BE2C (cell line): Measurements from ENCODE around the gene ACOT7.

Source experiments
- DNase-seq: peaks from one replicate; pipeline ENCODE4 v3.0.0-alpha.2; 2020
- H3K27me3 ChIP-seq: fragments of 250-450 bp; sonication (Bioruptor Pico); 2 replicates; pipeline ENCODE4 v1.5.1; 2020; ENCODE audit warnings: mild to moderate bottlenecking
- H3K36me3 ChIP-seq: fragments of 250-450 bp; sonication (Bioruptor Pico); 2 replicates; pipeline ENCODE4 v1.5.1; 2020; ENCODE audit warnings: mild to moderate bottlenecking
- H3K4me1 ChIP-seq: fragments of 250-450 bp; sonication (Bioruptor Pico); 2 replicates; pipeline ENCODE4 v1.5.1; 2020
- H3K4me3 ChIP-seq: 2 replicates; pipeline ENCODE4 v1.5.1; 2011; ENCODE audit warnings: low read depth, low read length
- H3K9me3 ChIP-seq: fragments of 250-450 bp; sonication (Bioruptor Pico); 2 replicates; pipeline ENCODE4 v1.5.1; 2020
- CTCF ChIP-seq: IDR thresholded peaks from 2 replicates; pipeline ENCODE4 v1.5.1; 2012; ENCODE audit warnings: mild to moderate bottlenecking, low read depth, low read length

The ACOT7 gene

GRCh38 chr1:6241887-6242740 is 151.5 kb downstream of the ACOT7 start:
- Histone ChIP-seq H3K9me3 (no peaks in the 10 kb centered on the region), H3K27me3 (peaks cover 4% of the 10 kb centered on the region), H3K4me1 (no peaks in the 10 kb centered on the region), H3K36me3 (no peaks in the 10 kb centered on the region), H3K4me3 (no peak overlapping the region)
- DNase-seq, result no peak
- no peak for TF ChIP-seq CTCF

- Histone ChIP-seq H3K36me3 (no peaks in the 10 kb centered on the region), H3K4me3 (no peak overlapping the region), H3K9me3 (no peaks in the 10 kb centered on the region), H3K27me3 (peaks cover 4% of the 10 kb centered on the region), H3K4me1 (no peaks in the 10 kb centered on the region)
- no peak for TF ChIP-seq CTCF
- no peak for DNase-seq
Observed at GRCh38 chr1:6241107-6241886, 152.3 kb downstream of the ACOT7 start.

GRCh38 chr1:6239950-6240768 is 153.4 kb downstream of the ACOT7 start:
- Histone ChIP-seq H3K9me3 (no peaks in the 10 kb centered on the region), H3K4me1 (no peaks in the 10 kb centered on the region), H3K36me3 (no peaks in the 10 kb centered on the region), H3K4me3 (no peak overlapping the region), H3K27me3 (peaks cover 4% of the 10 kb centered on the region)
- no peak for DNase-seq
- no peak for TF ChIP-seq CTCF

GRCh38 chr1:6239213-6239752 is 154.3 kb downstream of the ACOT7 start:
- Histone ChIP-seq H3K27me3 (peaks cover 4% of the 10 kb centered on the region), H3K36me3 (no peaks in the 10 kb centered on the region), H3K4me1 (no peaks in the 10 kb centered on the region), H3K4me3 (no peak overlapping the region), H3K9me3 (no peaks in the 10 kb centered on the region)
- TF ChIP-seq CTCF, result no peak
- no peak for DNase-seq

- H3K4me1 ChIP-seq, result no peaks in the 10 kb centered on the region
- no peaks in the 10 kb centered on the region; the same call in none of the 2 replicates for H3K36me3 ChIP-seq
- H3K27me3 ChIP-seq, result peaks cover 3% of the 10 kb centered on the region
- no peak for DNase-seq
- H3K4me3 ChIP-seq, result no peak overlapping the region
- H3K9me3 ChIP-seq, result no peaks in the 10 kb centered on the region
- TF ChIP-seq CTCF, result no peak
Observed at GRCh38 chr1:6237093-6237492, 156.5 kb downstream of the ACOT7 start.
